GM21723 (cell line): ENCODE data around the gene MBTPS1.
A peak's percentile ranks its signal among the peaks of the same experiment; 100 is the strongest.

ENCODE experiments used
- ATAC-seq: cut with Tn5 transposase; IDR thresholded peaks from one replicate; pipeline ENCODE4 v1.9.1; 2021; ENCODE audit warnings: mild to moderate bottlenecking, moderate library complexity; ENCODE audit not compliant: unreplicated experiment

Gene MBTPS1

DNA sequence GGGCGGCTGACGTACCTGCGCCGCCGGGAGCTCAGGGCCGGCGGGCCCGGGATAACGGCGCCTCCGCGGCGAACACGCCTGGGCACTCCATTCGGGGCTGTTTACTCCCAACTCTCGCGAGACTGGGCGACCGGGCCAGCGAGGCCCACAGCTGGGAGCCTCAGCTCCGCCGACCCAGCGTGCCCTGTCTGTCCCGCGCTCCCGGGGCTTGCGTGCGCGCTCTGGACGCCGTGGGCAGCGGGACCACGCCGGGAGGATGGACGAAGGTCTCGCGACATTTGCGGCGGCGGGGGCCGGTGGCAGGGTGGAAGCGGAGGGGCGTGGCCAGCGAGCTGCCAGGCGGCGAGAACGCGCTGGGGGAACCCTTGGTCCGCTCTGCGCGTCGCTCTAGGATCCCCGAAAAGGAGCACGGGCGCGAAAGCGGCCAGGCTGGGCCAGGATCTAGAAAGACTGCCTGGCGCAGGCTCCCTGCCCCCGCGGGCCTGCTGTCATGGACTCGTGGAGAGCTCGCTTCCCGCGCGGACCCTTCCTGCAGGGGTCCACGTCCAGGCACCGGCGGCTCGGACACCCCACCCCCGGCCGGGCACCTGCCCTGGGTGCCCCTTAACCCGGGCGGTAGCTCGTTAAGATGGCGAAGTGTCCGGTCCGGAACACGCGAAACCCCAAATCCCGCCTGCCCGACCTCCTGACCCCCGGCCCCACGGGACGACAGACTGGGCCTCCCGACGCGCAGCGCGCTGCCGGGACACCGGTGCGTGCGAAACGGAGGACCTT lies at the start of gene MBTPS1:
MBTPS1 (minus strand) TSS at position 223 of the 774 bp plus-strand sequence. CDS start 15,159 bp downstream, outside the sequence.
- ATAC-seq = peak; percentile 93

DNA sequence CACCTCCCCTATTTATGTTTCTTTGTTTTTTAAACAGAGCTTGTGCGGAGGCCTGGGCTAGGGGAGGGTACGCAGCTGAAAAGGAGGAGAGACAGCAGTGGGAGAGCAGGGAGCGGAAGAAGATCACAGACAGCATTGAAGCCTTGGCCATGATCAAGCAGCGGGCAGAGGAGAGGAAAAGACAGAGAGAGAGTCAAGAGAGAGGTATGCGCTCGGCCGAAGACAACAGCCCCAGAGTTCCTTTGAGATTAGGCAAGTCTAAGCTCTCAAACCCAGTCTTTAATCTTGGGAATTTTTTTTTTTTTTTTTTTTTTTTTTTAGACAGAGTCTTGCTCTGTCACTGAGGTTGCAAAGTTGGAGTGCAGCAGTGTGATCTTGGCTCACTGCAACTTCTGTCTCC lies 49.0 kb upstream of the MBTPS1 start:
- ATAC-seq = no peak

DNA sequence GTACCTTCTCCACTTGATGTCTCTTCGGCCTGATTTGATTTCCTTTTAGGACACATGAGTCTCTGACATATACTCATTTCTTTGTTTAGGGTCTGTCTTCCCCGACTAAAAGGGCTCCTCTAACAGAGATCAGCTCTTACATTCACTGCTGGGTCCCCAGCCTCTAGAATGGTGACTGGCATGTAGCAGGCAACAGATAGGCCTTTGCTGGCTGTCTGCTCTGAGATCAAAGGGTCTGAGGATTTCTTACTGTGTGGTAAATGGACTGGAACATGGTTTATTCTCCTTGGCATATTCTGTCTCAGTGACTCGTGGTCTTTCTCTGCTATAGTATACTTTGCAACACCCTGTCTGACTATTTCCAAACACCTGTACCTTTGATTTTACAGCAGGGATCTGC lies 45.1 kb upstream of the MBTPS1 start:
- no peak for ATAC-seq

DNA sequence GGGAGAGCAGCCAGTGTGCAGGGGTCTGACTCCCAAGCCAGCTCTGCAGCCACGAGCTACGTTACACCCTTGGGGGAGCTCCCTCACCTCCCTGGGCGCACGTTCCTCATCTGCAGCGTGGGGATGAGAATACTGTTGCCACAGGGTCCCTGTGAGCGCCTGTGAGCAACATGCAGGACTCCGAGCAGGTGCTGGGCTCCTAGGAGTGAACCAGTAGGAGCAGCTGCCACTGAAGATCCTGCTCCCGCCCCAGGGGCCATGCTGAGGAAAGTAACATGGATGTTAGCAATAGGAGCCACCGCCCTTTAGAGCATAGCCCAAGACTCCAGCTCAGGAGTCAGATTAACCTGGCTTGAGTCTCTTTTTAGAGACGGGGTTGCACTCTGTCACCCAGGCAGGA lies 44.3 kb upstream of the MBTPS1 start:
- ATAC-seq = no peak

DNA sequence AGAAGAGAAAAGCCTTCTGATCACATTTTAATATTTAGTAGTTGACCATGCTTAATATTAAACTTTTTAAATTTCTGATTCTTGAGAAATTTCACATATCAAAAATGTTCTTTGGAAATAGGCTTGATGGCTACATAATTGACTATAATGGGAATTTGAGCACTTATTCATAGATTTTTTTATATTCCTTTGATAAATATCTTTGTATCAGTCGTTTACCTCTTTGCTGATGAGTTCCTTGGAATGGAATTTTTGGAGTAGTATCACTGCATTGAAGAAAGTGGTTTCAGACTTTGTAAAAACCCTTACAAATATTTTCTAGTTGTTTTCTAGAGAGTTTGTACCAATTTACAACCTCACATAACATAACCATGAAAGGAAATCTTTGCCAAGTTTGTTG lies 43.1 kb upstream of the MBTPS1 start:
- no peak for ATAC-seq

DNA sequence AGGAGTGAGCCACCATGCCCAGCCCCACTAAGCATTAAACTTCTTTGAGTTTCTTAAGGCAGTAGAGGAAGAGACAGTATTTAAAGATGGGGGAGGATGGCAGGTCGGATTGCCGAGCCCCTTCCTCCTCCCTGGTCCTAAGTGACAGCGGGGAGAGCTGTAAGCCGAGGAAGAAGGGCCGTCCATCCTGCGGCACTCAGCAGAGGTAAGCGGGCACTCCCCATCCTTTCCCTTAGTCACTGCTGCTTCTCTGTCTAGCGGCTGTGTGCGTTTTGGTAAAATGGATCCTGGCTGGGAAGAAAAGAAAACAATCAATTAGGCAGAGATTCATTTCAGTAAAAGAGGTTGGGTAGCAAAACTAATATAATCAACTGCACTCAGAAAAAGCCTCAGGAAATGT lies 42.3 kb upstream of the MBTPS1 start:
- ATAC-seq = no peak

DNA sequence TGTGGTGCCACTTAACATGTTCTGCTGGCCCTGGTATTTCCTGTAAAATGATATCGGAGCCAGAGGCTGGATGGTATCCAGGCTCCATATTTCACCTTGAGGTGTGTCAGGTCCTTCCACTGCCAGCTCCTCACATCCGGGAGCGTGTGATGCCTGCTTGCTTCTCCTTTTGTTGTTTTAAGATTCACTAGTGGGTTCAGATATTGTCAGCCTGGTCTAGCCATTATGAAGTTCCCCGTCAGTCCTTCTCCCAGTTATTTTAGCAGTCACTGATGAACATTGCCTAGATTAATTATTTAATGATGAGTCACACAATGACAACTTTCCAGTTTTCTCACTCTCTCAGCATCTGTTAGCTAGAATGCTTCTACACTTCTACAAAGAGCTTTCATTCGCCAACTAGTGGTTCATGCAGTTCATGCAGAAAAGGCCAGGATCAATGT lies 39.6 kb upstream of the MBTPS1 start:
- ATAC-seq = no peak

DNA sequence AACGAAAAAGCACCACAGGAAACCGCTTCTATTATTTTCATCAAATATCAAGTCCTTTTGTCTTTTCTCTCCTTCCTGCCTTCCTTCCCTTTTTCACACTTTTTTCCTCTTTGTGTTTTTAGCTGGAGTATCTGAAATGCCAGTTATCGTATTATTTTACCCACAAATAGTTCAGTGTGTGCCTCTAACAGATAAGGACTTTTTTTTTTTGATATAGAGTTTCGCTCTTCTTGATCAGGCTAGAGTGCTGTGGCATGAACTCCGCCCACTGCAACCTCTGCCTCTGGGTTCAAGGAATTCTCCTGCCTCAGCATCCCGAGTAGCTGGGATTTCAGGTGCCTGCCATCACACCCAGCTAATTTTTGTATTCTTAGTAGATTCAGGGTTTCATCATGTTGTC lies 39.0 kb upstream of the MBTPS1 start:
- no peak for ATAC-seq

DNA sequence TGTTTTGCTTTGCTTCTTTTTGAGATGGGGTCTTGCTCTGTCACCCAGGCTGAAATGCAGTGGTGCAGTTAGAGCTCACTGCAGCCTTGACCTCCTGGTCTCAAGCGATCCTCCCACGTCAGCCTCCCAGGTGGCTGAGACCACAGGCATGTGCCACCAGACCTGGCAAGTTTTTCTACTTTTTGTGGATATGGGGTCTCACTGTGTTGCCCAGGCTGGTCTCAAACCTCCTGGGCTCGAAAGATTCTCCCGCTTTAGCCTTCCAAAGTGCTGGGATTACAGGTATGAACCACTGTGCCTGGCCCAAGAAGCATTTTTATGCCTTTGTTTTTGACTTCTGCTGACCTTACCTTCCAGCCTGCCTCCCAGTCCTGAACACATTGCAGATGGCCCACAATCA lies 38.5 kb upstream of the MBTPS1 start:
- ATAC-seq = no peak

DNA sequence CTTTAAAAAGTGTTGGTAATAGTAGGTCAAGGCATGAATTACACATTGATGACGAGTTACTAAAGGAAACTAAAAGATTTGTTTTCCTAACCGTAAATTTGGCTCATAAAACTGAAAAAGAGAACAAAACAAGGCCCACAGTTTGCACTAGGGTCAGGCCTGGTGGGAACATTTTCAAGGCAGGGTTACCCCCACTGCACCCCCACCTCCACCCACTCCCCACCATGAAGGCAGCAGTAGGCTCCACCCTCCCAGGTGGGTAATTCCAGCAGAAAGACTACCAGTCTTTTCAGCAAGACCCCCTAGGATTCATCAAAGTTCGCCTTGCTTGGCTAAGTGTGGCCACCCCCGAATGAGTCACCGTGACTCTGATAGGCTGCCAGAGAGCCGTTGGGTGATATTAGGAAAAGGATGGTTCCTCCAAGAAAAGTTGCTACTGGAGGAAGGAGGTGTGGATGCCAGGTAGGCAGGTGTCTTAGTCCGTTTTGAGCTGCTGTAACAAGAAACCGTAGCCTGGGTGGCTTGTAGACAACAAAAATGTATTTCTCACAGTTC lies 37.0 kb upstream of the MBTPS1 start:
- no peak for ATAC-seq

DNA sequence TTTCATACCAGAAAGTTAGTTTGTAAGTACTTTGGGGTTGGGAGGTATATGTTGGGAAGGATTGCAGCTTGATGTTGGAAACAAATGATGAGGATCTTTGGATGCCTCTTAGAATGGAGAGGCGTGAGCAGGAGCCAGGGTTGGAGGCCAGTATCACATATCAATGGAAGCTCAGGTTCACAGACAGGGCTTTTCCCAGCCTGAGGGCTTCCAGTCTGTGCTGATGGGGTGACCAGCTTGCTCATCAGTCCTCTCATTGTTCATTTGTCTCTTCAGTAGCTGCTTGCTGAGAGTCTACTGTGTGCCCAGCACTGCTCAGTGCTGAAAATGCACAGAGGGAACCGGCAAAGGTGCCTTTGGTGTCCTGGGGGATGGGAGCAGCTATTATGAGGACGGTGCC lies 34.2 kb upstream of the MBTPS1 start:
- no peak for ATAC-seq

DNA sequence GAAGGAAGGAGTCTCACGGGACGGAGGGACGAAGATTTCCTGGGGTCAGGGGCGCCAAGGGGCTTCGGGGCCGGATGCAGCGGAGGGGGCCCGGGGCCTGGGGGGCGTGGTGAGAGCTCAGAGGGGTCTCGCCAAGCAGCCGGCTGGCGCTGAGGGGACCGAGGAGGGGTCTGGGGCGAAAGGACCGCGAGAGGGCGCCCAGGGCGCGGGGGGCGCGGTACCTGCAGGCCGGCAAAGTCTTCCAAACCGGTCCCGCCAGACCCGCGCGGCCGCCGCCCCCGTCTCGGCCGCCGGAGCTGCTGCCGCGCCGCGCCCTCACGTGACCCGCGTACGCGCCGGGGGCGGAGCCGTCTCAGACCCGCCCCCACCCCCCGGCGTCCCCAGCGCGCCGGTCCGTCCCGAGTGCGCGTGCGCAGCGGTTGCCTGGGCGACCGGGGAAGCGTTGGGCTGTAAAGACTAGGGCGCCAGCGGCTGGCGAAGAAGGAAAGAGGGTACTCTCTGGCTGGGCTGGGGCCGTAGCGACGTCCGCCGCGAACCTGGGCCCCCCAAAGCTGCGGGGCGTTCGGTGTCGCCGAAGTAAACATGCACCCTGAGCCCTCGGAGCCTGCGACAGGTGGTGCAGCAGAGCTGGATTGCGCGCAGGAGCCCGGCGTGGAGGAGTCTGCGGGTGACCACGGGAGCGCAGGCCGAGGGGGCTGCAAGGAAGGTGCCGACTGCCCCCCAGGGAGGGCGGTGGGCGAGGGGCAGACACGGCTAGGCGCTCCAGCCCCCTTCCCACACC lies 28.3 kb upstream of the MBTPS1 start, which contains the start of the genes DNAAF1 and HSDL1:
DNAAF1 (plus strand) TSS at position 450 of the 781 bp plus-strand sequence; CDS start at position 583, 133 bp downstream.
HSDL1 (minus strand) TSS at position 319 of the 781 bp plus-strand sequence. CDS start 13,856 bp downstream, outside the sequence.
- peak; percentile 80 for ATAC-seq

DNA sequence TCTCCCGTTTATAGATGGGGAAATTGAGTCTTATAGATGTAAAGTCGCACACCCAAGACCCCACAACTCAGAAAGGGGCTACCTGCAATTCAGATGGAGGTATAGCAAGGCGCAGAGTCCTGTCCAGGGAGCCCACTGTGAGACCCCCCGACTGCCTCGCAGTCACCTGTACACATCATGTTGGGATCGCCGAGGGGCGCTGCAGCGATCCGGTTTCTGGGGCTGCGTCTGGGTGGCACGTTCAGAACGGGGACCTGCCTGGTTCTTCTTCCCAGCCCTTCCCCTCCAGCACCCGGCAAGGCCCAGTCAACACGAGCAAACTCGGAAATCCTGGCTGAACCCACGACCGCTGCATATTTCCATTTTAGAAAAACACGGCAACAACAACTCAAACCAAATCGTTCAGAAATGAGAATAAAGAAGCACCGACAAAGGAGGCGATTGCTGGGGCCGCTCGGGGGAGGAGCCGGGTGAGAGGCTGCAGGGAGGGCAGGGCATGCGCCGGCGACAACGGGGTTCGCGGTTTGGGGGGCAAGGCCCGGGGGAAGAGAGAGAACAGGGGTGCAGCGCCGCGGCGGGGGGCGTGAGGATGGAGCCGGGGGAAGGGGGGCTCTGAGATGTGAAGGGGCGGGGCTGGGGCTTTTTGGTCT lies 27.6 kb upstream of the MBTPS1 start:
- ATAC-seq = no peak

DNA sequence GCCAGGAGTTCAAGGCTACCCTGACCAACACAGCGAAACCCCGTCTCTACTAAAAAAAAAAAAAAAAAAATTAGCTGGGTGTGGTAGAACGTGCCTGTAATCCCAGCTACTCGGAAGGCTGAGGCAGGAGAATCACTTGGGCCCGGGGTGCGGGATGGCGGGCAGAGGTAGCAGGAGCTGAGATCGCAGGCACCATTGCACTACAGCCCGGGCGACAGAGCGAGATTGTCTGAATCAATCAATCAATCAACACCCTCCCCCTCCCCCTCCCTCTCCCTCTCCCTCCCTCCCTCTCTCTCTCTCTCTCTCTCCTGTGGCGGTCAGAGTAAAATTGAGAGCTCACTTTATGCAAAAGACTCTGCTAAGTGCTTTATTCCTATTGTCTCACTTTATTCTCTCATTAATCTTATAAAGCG lies 27.1 kb upstream of the MBTPS1 start:
- ATAC-seq = no peak

DNA sequence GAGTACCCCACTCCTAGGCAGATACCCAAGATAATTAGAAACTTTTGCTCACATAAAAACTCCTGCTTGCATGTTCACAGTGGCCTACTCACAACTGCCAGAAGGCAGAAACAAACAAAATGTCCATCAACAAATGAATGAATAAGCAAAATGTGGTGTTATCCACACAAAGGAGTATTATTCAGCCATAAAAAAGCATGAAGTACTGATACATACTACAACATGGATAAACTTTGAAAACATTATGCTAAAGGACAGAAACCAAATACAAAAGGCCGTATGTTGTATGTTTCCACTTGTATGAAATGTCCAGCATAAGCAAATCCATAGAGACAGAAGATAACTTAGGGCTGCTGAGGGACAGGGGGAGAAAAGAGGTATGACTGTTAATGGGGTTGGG lies 26.3 kb upstream of the MBTPS1 start:
- no peak for ATAC-seq

DNA sequence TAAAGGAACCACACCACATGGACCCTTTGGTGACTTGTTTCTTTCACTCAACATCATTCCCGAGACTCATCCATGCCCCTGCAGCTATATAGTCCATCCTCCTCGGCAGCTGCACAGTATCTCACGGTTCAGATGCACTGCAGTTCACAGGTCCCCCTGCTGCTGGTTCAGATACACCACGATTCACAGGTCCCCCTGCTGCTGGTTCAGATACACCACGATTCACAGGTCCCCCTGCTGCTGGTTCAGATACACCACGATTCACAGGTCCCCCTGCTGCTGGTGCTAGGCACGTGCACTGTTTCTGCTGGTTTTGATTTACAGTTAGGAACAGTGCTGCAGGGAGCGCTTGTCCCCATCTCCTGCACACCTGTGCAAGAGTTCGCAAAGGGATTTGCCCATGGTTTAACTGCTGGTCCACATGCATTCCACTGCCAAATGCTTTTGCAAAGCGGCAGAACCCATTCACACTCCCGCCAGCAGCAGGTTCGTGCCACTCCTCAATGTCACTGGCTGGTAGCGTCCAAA lies 24.5 kb upstream of the MBTPS1 start:
- no peak for ATAC-seq

DNA sequence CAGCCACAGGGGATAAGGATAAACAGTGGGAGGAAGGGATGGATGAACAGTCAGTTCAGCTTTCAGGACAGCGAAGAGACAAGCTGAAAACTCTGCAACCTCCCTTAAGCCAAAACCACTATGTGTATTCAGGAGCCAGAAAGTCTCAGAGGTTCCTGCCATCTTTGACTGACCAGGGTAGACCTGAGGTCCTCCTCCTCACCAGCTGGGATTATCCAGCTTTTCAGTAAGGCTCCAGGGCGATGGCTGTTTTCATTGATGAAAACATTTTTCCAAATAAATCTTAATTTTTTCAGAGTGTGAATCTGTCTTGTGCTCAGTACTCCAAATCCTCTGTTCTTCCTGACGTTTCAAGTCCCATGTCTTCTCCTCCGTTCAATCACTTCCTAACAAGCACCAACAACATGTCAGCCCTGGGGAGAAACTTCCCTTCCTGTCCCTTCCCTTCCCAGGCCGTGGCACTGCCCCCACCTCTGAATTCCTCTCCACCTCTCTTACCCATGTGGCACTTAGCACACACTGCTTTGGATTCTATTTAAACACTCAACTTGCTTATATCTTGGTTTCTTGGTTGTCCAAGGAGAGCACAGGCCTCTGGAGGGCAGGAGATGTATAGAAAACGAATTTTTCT lies 23.0 kb upstream of the MBTPS1 start:
- no peak for ATAC-seq

DNA sequence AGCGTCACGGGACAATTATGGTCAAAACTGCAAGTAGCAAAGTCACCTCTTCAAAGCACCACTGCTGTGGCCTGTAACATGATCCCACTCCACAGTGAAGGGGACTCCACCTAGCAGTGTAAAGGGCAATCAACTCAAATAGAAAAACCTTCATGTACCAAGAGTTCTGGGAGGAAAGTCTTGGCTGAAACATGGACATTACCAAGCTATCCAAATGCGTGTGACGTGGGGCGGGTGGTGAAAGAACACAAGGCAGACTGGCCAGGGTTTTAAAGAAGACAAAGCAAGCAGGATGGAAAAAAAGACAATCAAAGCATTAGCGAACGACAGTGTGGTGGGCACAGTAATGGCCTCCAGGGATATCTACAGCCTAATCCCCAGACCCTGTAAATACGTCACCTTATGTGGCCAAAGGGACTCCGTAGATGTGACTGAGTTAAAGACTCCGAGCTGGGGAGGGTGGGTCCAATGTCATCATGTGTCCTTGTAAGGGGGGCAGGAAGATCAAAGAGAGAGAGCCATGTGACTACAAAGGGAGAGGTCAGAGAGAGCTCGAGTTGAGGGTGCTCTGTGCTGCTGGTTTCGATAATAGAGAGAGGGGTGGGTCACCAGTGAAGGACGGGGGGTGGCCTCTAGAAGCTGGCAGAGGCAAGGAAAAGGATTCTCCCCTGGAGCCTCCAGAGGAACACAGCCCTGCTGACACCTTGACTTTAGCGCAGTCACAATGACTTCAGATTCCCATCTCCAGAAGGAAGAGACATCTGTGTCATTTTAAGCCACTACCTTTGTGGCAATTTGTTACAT lies 22.3 kb upstream of the MBTPS1 start:
- ATAC-seq = peak; percentile 75

DNA sequence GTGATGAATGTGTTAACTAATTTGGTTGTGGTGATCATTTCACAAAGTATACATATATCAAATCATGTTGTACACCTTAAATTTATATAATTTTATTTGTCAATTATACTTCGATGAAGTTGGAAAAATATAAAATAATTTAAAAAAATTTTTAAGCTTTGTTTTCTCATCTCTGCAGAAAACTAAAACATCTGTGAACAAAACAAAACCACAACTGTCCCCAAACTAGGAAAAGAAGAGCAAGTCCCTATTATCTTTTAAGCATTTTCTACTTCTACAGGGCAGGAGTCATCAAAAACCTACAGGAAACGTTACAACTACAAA lies 21.7 kb upstream of the MBTPS1 start:
- ATAC-seq = no peak
